PC-3 (cell line): Measurements from ENCODE around the gene DEK.
"Not testable (repeated sequence)": the region's sequence is repeated elsewhere in the genome, so short reads cannot be mapped to it uniquely, and the experiment has no call there.

ENCODE experiments used
- CTCF ChIP-seq: fragments of 300-600 bp; sonication (generic); conservative IDR thresholded peaks from 2 replicates; pipeline ENCODE4 v1.5.1; 2017; ENCODE audit warnings: antibody characterized with exemption, low read depth, mild to moderate bottlenecking, low read length
- EZH2 ChIP-seq: fragments of 300-600 bp; sonication (generic); IDR thresholded peaks from one replicate; pipeline ENCODE4 v1.6.1; 2017; ENCODE audit warnings: antibody characterized with exemption, mild to moderate bottlenecking, low read length; ENCODE audit not compliant: unreplicated experiment
- EZH2phosphoT487 ChIP-seq: fragments of 300-600 bp; sonication (generic); IDR thresholded peaks from 2 replicates; pipeline ENCODE4 v1.6.1; 2018; ENCODE audit warnings: mild to moderate bottlenecking, antibody characterized with exemption, low read length, borderline replicate concordance

GRCh38 chr6:18226451-18227105, 37.8 kb downstream of the DEK start:
- TF ChIP-seq CTCF, EZH2, EZH2phosphoT487: not testable (repeated sequence)
